Lung (tissue), 12 donors: ENCODE data around the gene TEDDM1. TPM values are rescaled to one million over a fixed set of nuclear protein-coding genes. Genes with fewer than 3 reads are reported as not detected.

Source experiments
- ATAC-seq: fragments of 200-7000 bp; cut with Tn5 transposase; one replicate; pipeline ENCODE4 v1.9.1; 2020; ENCODE audit warnings: moderate number of reproducible peaks; ENCODE audit not compliant: insufficient read depth, low FRiP score
- DNase-seq, 3 donors: peaks; one replicate each; pipeline ENCODE4 v3.0.0-alpha.2; 2013 to 2017
- H3K27ac ChIP-seq, 2 donors: one replicate each; pipeline ENCODE4 v1.5.1; 2013; ENCODE audit warnings: mild to moderate bottlenecking in 2 of 2, moderate library complexity in 2 of 2, control low read depth in 1 of 2, inconsistent platforms in 1 of 2, low read depth in 1 of 2, low read length in 1 of 2
- H3K27me3 ChIP-seq, 3 donors: one replicate each; pipeline ENCODE4 v1.5.1; 2013; ENCODE audit warnings: low read length in 2 of 3; ENCODE audit not compliant: control insufficient read depth in 3 of 3, insufficient read depth in 3 of 3
- H3K36me3 ChIP-seq, 4 donors: one replicate each; pipeline ENCODE4 v1.5.1; 2013; ENCODE audit warnings: low read length in 4 of 4, mild to moderate bottlenecking in 1 of 4, moderate library complexity in 1 of 4; ENCODE audit not compliant: control insufficient read depth in 4 of 4, insufficient read depth in 4 of 4
- H3K4me1 ChIP-seq, 5 donors: one replicate each; pipeline ENCODE4 v1.5.1; 2013; ENCODE audit warnings: low read length in 5 of 5, mild to moderate bottlenecking in 2 of 5, moderate library complexity in 1 of 5; ENCODE audit not compliant: control insufficient read depth in 5 of 5, insufficient read depth in 5 of 5
- H3K4me3 ChIP-seq: one replicate; pipeline ENCODE4 v1.5.1; 2013; ENCODE audit warnings: mild to moderate bottlenecking, control low read depth, moderate library complexity
- H3K9ac ChIP-seq, 2 donors: one replicate each; pipeline ENCODE4 v1.5.1; 2013; ENCODE audit warnings: low read length in 2 of 2, control low read depth in 1 of 2; ENCODE audit not compliant: insufficient read depth in 1 of 2
- H3K9me3 ChIP-seq, 4 donors: one replicate each; pipeline ENCODE4 v1.5.1; 2013; ENCODE audit warnings: low read length in 3 of 4, mild to moderate bottlenecking in 1 of 4, moderate library complexity in 1 of 4; ENCODE audit not compliant: control insufficient read depth in 4 of 4, insufficient read depth in 3 of 4
- WGBS, 2 donors: extraction: QIAGEN DNeasy Blood & Tissue Kit; methylation state at CpG; one replicate each; pipeline ENCODE4 v1.1.7; 2013; 5-methylcytosine and 5-hydroxymethylcytosine counted together
- polyA plus RNA-seq, 2 donors: library from polyadenylated mRNA; stranded (reverse); fragments of 200-250 nt; gene quantifications; one replicate each; pipeline ENCODE4 v1.2.1, GENCODE V29; 2013
- total RNA-seq, 2 donors: library from RNA; depleted of rRNA in 1 of 2; stranded (reverse); fragments of >200 nt in 1 of 2; gene quantifications; one replicate each; pipeline ENCODE4 v1.2.1, GENCODE V29; 2014 to 2021
- TF ChIP-seq, protein P1 (sequence below): IDR thresholded peaks from 2 replicates; pipeline ENCODE4 v1.5.1; 2012; ENCODE audit warnings: mild to moderate bottlenecking; ENCODE audit errors: control extremely low read depth, extremely low read depth
- donor health status: control.
- donor health status: control.
- donor health status: Bipolar disorder and iron deficiency.
- donor health status: healthy.
- donor health status: DM: yes; HTN: yes; CAD: no.

Gene TEDDM1
- total and polyA plus RNA-seq, 4 donors, result not detected

DNA sequence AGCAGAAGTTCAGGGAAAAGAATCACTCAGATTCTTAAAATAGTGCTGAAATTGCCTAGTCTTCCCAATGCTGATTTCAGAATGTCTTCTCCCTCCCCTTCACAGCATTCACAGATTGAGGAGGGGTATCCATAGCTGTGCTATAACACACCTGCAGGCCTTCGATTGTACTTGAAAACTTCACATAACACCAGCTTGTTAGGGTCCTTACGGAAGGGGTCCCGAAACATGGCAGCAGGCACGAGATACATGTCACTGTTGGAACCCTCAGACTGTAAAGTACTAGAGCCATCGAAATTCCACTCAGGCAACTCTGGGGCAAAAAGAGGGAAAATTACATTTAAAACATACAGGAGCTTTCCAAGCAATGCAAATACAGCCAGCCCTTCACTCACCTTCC, 13.5 kb downstream of the TEDDM1 start:
- TF ChIP-seq, protein P1, sequence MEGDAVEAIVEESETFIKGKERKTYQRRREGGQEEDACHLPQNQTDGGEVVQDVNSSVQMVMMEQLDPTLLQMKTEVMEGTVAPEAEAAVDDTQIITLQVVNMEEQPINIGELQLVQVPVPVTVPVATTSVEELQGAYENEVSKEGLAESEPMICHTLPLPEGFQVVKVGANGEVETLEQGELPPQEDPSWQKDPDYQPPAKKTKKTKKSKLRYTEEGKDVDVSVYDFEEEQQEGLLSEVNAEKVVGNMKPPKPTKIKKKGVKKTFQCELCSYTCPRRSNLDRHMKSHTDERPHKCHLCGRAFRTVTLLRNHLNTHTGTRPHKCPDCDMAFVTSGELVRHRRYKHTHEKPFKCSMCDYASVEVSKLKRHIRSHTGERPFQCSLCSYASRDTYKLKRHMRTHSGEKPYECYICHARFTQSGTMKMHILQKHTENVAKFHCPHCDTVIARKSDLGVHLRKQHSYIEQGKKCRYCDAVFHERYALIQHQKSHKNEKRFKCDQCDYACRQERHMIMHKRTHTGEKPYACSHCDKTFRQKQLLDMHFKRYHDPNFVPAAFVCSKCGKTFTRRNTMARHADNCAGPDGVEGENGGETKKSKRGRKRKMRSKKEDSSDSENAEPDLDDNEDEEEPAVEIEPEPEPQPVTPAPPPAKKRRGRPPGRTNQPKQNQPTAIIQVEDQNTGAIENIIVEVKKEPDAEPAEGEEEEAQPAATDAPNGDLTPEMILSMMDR, result no peak
- no peak for DNase-seq

DNA sequence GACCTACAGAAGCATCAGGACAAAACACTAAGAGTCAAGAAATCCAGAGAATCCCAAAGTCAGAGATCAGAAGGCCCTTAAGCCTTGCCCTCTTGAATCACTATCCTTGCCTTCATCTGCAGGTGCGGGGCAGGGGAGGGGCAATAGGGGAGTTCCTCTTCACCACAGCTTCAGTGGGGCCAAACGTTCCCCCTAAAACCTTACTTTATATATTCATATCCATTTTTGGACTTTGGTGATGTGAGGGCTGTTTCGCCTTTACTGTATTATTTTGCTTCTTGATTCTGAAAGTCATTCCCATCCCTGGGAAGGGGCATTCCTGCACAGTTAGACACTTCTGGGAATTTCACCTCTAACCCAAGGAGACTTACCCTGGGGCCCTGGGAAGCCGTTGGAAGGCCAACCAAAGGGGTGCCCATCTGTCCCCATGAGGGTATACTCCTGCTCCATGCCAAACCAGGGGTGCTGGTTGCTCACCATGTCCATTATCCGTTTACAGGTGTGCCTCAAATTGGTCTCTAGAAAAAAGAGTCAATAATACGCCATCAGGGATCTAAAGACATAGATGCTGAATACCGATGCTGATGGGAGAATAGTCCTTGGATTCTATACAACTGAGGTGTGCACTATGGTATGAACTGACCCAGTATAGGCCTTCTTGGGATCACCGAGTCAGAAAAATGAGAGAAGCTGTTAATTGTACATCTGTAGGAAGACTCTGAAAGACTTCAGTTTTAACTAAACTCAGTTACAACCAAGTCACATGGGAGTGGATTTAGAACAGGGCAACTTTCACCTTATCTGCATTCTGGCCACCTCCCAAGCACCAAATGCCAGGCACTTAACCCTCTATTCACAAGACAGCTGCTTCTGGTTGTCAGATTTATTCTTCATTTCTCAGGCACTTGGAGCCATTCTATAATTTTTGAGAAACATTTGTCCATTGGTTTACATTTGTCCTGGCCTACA, 14.3 kb downstream of the TEDDM1 start:
- Histone ChIP-seq H3K27me3 (no peaks in the 10 kb centered on the region), H3K36me3 (peaks cover 50 to 80% (median 57%) of the 10 kb centered on the region in 4 donors), H3K27ac (peak overlapping the region in 1 of 2 donors; percentile 7), H3K9me3 (no peaks in the 10 kb centered on the region), H3K9ac (no peak overlapping the region), H3K4me3 (no peak overlapping the region), H3K4me1 (peaks cover 0 to 11% (median 0%) of the 10 kb centered on the region in 5 donors)
- DNase-seq (no peak), ATAC-seq (no peak)
- TF ChIP-seq, protein P1, result no peak
- 94 to 96% methylated on average over 8 of the region's 8 CpGs for WGBS, 2 donors

More for the DNA sequence above, 13.5 kb downstream of the TEDDM1 start:
- Histone ChIP-seq H3K27me3 (no peaks in the 10 kb centered on the region), H3K9me3 (no peaks in the 10 kb centered on the region), H3K36me3 (peaks cover 47 to 72% (median 56%) of the 10 kb centered on the region in 4 donors), H3K27ac (no peak overlapping the region), H3K9ac (no peak overlapping the region), H3K4me3 (no peak overlapping the region), H3K4me1 (peaks cover 0 to 11% (median 0%) of the 10 kb centered on the region in 5 donors)
- no peak for ATAC-seq
- WGBS, 2 donors, result 94 to 95% methylated on average over 5 of the region's 5 CpGs

GRCh38 chr1:182384387-182384960, 16.0 kb downstream of the TEDDM1 start:
- H3K9me3 ChIP-seq, result no peaks in the 10 kb centered on the region
- no peak overlapping the region for H3K27ac ChIP-seq
- H3K9ac ChIP-seq, result no peak overlapping the region
- 94 to 95% methylated on average over 19 of the region's 19 CpGs for WGBS, 2 donors
- peaks cover 50 to 71% (median 58%) of the 10 kb centered on the region in 4 donors for H3K36me3 ChIP-seq
- no peak for DNase-seq
- peaks cover 0 to 11% (median 1%) of the 10 kb centered on the region in 5 donors for H3K4me1 ChIP-seq
- no peak for ATAC-seq
- no peak overlapping the region for H3K4me3 ChIP-seq
- TF ChIP-seq, protein P1, result no peak
- H3K27me3 ChIP-seq, result no peaks in the 10 kb centered on the region
